Bronchial epithelial cell (primary cell): ENCODE results near the gene MAP3K7CL. TPM values are rescaled to one million over a fixed set of nuclear protein-coding genes. Genes with fewer than 3 reads are reported as not detected.

Experiments
- DNase-seq: peaks from one replicate; pipeline ENCODE4 v3.0.0-alpha.2; 2010; ENCODE audit warnings: low read depth
- FAIRE-seq: peaks from 2 replicates; lab custom pipeline; 2011; peaks lifted over from hg19 to GRCh38; lab: Jason Lieb, UNC
- H3K27me3 ChIP-seq: 2 replicates; pipeline ENCODE4 v1.5.1; 2011; ENCODE audit warnings: low read length; ENCODE audit not compliant: control insufficient read depth, insufficient read depth
- H3K36me3 ChIP-seq: 2 replicates; pipeline ENCODE4 v1.5.1; 2011; ENCODE audit warnings: low read length; ENCODE audit not compliant: control insufficient read depth, insufficient read depth
- H3K4me3 ChIP-seq: 2 replicates; pipeline ENCODE4 v1.5.1; 2011; ENCODE audit warnings: mild to moderate bottlenecking, low read depth, low read length, control low read depth
- CTCF ChIP-seq: IDR thresholded peaks from 2 replicates; pipeline ENCODE4 v1.5.1; 2011; ENCODE audit warnings: mild to moderate bottlenecking, moderate library complexity, low read length, control low read depth, inconsistent platforms; ENCODE audit not compliant: insufficient read depth, severe bottlenecking
- total RNA-seq: library from RNA; depleted of rRNA; stranded (reverse); fragments of >200 nt; gene quantifications from 2 replicates; pipeline ENCODE4 v1.2.1, GENCODE V29; 2014

The MAP3K7CL gene
- total RNA-seq, 1 donor from 2014 or later = 5.8 TPM

GRCh38 chr21:29211205-29211604, 80.8 kb downstream of the MAP3K7CL start:
- no peak for FAIRE-seq
- no peak overlapping the region for H3K4me3 ChIP-seq
- no peaks in the 10 kb centered on the region for H3K36me3 ChIP-seq
- no peak for DNase-seq
- no peaks in the 10 kb centered on the region for H3K27me3 ChIP-seq
- no peak for TF ChIP-seq CTCF

- FAIRE-seq (no peak), DNase-seq (no peak)
- TF ChIP-seq CTCF = no peak
- Histone ChIP-seq H3K27me3 (no peaks in the 10 kb centered on the region), H3K36me3 (no peaks in the 10 kb centered on the region), H3K4me3 (no peak overlapping the region)
These were observed 82.0 kb downstream of the MAP3K7CL start for GRCh38 chr21:29212446-29212845.

- FAIRE-seq (peak; percentile 83), DNase-seq (no peak)
- no peak overlapping the region for H3K4me3 ChIP-seq
- TF ChIP-seq CTCF = no peak
- H3K36me3 ChIP-seq = no peaks in the 10 kb centered on the region
- H3K27me3 ChIP-seq = no peaks in the 10 kb centered on the region
These were observed 83.3 kb downstream of the MAP3K7CL start for GRCh38 chr21:29213513-29214385.

GRCh38 chr21:29215709-29216108, 85.3 kb downstream of the MAP3K7CL start:
- DNase-seq (no peak), FAIRE-seq (no peak)
- TF ChIP-seq CTCF = no peak
- no peak overlapping the region for H3K4me3 ChIP-seq
- no peaks in the 10 kb centered on the region for H3K27me3 ChIP-seq
- H3K36me3 ChIP-seq = no peaks in the 10 kb centered on the region

GRCh38 chr21:29217818-29218291, 87.4 kb downstream of the MAP3K7CL start:
- TF ChIP-seq CTCF = no peak
- Histone ChIP-seq H3K36me3 (no peaks in the 10 kb centered on the region), H3K4me3 (no peak overlapping the region), H3K27me3 (no peaks in the 10 kb centered on the region)
- peak; percentile 100 for DNase-seq
- no peak for FAIRE-seq

- no peaks in the 10 kb centered on the region for H3K27me3 ChIP-seq
- peak; percentile 67 for DNase-seq
- no peak overlapping the region for H3K4me3 ChIP-seq
- no peak for TF ChIP-seq CTCF
- FAIRE-seq = no peak
- H3K36me3 ChIP-seq = no peaks in the 10 kb centered on the region
These were observed 88.3 kb downstream of the MAP3K7CL start for GRCh38 chr21:29218749-29219148.
